HL-60 (cell line): ENCODE data around the gene PTPRG.

Experiments used
- CTCF ChIP-seq: IDR thresholded peaks from one replicate; pipeline ENCODE4 v1.5.1; 2011; ENCODE audit warnings: low read length, control low read depth, inconsistent platforms; ENCODE audit not compliant: insufficient read depth
- POLR2AphosphoS5 ChIP-seq: IDR thresholded peaks from 2 replicates; pipeline ENCODE4 v1.6.1; 2012; ENCODE audit warnings: low read depth
- REST ChIP-seq: IDR thresholded peaks from 2 replicates; pipeline ENCODE4 v1.6.1; 2012; ENCODE audit warnings: low read depth; ENCODE audit not compliant: insufficient replicate concordance

- no peak for TF ChIP-seq CTCF
- TF ChIP-seq POLR2AphosphoS5, result no peak
- TF ChIP-seq REST, result no peak
These were observed 458.5 kb downstream of the PTPRG start for GRCh38 chr3:62019906-62020305.
